Measurements from ENCODE around the gene DDX43. TPM values are rescaled to one million over a fixed set of nuclear protein-coding genes. Genes with fewer than 3 reads are reported as not detected.
"Not testable (repeated sequence)": the region's sequence is repeated elsewhere in the genome, so short reads cannot be mapped to it uniquely, and the experiment has no call there.

DDX43 gene
- total RNA-seq, 4 donors from 2014 or later: 0.11 to 3.4 (median 1.5) TPM; not detected in 1

GRCh38 chr6:73455865-73456629 is 61.4 kb downstream of the DDX43 start:
- Histone ChIP-seq H3K4me3 (no peak overlapping the region), H3K27ac (peak overlapping the region in 2 of 4 donors; percentile 0 to 51), H3K27me3 (no peaks in the 10 kb centered on the region), H3K4me1 (peaks cover 7 to 42% (median 15%) of the 10 kb centered on the region in 3 donors), H3K36me3 (no peaks in the 10 kb centered on the region), H3K9me3 (no peaks in the 10 kb centered on the region)
- no peak for TF ChIP-seq CTCF (IDR thresholded peaks at IDR 0.05)
- intact Hi-C loops (cut with DNase I): no loop called here
- DNase-seq: no peak
- 20 to 27% methylated on average over 3 of the region's 3 CpGs for WGBS, 2 donors

GRCh38 chr6:73459474-73459873 is 64.8 kb downstream of the DDX43 start:
- not testable (repeated sequence) for H3K27ac ChIP-seq
- WGBS, 2 donors: 69 to 90% methylated on average over 6 to 7 of the region's 7 CpGs

DNA sequence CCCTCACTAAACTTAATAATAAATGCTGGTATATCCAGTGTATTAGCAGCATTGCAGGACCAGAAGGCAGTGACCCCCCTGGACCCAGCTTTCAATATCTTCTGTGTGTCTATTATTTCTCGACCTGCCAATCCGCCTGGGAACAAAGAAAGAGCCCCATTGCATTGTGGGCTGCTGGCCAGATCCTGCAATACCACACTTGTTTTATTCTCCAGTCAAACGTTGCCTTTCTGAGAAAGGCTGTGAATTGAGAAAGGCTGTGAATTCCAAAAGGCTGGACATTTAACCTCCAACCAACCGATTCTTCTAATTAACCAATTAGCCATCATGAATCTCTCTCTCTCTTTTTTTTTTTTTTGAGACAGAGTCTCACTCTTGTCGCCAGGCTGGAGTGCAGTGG is 65.4 kb downstream of the DDX43 start:
- TF ChIP-seq POLR2A (IDR thresholded peaks at IDR 0.05) (no peak), CTCF (IDR thresholded peaks at IDR 0.05) (no peak)
- H3K4me1 ChIP-seq: peaks cover 3 to 42% (median 26%) of the 10 kb centered on the region in 3 donors
- intact Hi-C loops (cut with DNase I): no loop called here
- H3K36me3 ChIP-seq: peaks cover 0 to 14% (median 0%) of the 10 kb centered on the region in 3 donors
- H3K4me3 ChIP-seq: no peak overlapping the region
- no peak overlapping the region for H3K27ac ChIP-seq
- WGBS, 2 donors: 62 to 73% methylated on average over 5 of the region's 5 CpGs
- no peaks in the 10 kb centered on the region for H3K9me3 ChIP-seq
- H3K27me3 ChIP-seq: no peaks in the 10 kb centered on the region
- DNase-seq: no peak

More at GRCh38 chr6:73459474-73459873, 64.8 kb downstream of the DDX43 start:
- H3K9me3 ChIP-seq; DNase-seq; intact Hi-C loops (cut with DNase I); H3K27me3 ChIP-seq; H3K4me3 ChIP-seq: not testable (repeated sequence)
- Histone ChIP-seq H3K4me1 (peaks cover 3 to 47% (median 27%) of the 10 kb centered on the region in 3 donors), H3K36me3 (peaks cover 0 to 11% (median 0%) of the 10 kb centered on the region in 3 donors)

- Histone ChIP-seq H3K4me3 (peak within 1 kb of the TSS; percentile 79 to 97 (median 94)), H3K27ac (peak within 1 kb of the TSS; percentile 94 to 97 (median 96)), H3K27me3 (no peaks in the 10 kb centered on the region), H3K4me1 (peaks cover 3 to 36% (median 26%) of the 10 kb centered on the region in 3 donors), H3K9me3 (no peaks in the 10 kb centered on the region), H3K36me3 (peaks cover 0 to 31% (median 2%) of the 10 kb centered on the region in 3 donors)
- DNase-seq: peak; percentile 62
- WGBS, 2 donors: 0% methylated on average over 29 to 36 of the region's 55 CpGs
- intact Hi-C loops (cut with DNase I): no loop called here
- TF ChIP-seq POLR2A (IDR thresholded peaks at IDR 0.05): peak in 1 of 4 donors; percentile 61
- no peak for TF ChIP-seq CTCF (IDR thresholded peaks at IDR 0.05)
These were observed 67.1 kb downstream of the DDX43 start, which contains the start of gene MTO1 for GRCh38 chr6:73461537-73462350. Gene MTO1, plus strand, starts transcription at chr6:73461737. Its CDS starts 118 bp downstream, at chr6:73461855.

Small RNA genes lying within 50 kb of the gene (small RNA-seq; reads per million reads assigned to genes)
- gene RNU6-975P (0 reads per million in 4 donors), gene RPL39P3 (0 to 0.14 (median 0.07) reads per million in 4 donors)

Other genes with a start within 250 kb of the DDX43 start
- not detected for gene KHDC1L, start 169.3 kb upstream of the DDX43 start, total RNA-seq
- 1 to 10 TPM in 2 of 4 donors, under 1 TPM in 1, not detected in 1; 0.30 to 1.9 (median 1.6) TPM for gene KHDC1, start 131.6 kb upstream of the DDX43 start, total RNA-seq
- not detected for gene DPPA5, start 40.6 kb upstream of the DDX43 start, total RNA-seq
- gene KHDC3L, start 32.2 kb upstream of the DDX43 start, total RNA-seq: not detected
- under 1 TPM in 1 of 4 donors, not detected in 3; 0.35 TPM for gene OOEP, start 24.9 kb upstream of the DDX43 start, total RNA-seq
- gene CGAS, start 57.5 kb downstream of the DDX43 start, total RNA-seq: 10 to 100 TPM in 2 of 4 donors, 1 to 10 TPM in 2; 3.0 to 15.4 (median 10.1) TPM
- gene MTO1, start 66.9 kb downstream of the DDX43 start, total RNA-seq: 10 to 100 TPM; 19.5 to 27.8 (median 24.3) TPM
- gene EEF1A1, start 126.2 kb downstream of the DDX43 start, total RNA-seq: over 10,000 TPM in 1 of 4 donors, 1,000 to 10,000 TPM in 3; 4,136 to 11,610 (median 7,059) TPM